HG02970 (cell line): ENCODE data around the gene ZNF764.

Experiments
- ATAC-seq: cut with Tn5 transposase; IDR thresholded peaks from one replicate; pipeline ENCODE4 v1.9.1; 2021; ENCODE audit warnings: mild to moderate bottlenecking, moderate library complexity, moderate number of reproducible peaks; ENCODE audit not compliant: unreplicated experiment, low FRiP score

Gene ZNF764

DNA sequence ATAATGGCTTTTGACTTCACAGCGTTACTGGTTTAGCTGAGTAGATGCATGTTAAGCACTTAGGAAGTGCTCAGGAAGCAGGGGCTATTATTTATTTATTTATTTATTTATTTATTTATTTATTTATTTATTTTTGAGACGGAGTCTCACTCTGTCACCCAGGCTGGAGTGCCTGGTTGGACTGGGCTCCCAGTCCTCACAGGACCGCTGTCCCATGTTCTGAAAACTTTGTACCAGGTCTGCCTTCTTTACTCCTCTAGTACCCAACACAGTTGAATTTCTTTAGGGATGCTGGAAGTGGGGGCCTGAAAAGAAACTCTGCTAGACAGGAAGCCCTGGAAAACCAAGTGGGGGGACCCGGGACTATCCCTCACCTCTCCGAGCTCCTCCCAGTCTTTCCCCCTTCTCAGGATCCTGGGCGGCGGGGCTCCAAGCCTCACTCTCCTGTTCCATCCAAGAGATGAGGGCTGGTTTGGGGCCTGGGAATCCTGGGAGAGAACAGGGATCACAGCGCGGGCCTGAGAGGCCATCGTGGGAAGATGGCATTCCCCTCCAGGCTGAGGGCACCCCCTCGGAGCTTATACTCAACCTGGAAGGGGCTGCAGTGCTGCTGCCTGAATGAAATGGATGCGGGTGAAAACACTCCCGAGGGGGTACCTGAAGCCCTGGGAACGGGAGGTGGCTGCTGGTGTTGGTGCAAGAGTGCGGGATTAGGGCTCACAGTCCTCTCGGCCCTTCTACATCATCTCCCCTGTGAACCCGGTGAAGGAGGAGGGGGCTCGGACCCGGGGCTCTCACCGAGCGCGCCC, 12.7 kb upstream of the ZNF764 start:
- no peak for ATAC-seq

DNA sequence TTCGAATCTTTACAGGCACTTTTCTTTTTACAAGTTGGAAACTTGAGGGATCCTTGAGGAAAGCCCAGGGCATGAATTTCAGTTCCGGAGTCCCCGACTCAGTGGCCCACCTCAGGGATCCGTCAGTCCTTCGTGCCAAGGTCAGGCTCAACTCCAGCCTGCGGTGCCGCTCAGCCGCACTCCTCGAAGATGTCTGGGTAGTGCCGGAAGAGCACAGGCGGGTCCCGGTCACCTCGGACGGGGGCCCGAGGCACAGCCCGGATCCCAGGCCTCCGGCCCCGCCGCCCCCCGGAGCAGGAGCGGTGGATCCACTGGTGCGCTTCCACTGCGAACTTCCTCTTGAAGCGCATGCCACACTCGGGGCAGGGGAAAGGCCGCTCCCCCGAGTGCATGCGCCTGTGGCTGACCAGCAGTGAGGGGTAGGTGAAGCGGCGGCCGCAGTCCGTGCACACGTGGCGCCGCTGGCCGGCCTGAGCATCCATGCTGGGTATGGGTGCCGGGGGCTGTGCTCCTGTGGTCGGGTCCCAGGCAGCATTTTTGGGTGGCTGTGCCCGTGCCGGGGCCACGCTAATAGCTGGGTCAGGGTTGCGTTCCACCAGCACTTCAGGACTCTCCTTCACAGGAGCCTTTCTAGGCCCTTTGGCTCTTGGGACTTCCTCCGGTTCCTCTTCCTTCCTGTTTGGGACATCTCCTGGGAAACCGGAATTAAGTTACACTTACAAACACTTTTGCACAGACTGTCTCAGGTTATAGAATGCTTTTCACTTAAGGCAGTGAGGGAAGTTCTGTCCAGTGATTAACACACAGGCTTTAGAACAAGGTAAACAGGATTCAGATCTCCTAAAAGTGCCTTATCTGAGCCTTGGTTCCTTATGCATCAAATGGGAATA, 11.8 kb upstream of the ZNF764 start:
- no peak for ATAC-seq

GRCh38 chr16:30569281-30569680, 11.1 kb upstream of the ZNF764 start:
- ATAC-seq, result no peak

DNA sequence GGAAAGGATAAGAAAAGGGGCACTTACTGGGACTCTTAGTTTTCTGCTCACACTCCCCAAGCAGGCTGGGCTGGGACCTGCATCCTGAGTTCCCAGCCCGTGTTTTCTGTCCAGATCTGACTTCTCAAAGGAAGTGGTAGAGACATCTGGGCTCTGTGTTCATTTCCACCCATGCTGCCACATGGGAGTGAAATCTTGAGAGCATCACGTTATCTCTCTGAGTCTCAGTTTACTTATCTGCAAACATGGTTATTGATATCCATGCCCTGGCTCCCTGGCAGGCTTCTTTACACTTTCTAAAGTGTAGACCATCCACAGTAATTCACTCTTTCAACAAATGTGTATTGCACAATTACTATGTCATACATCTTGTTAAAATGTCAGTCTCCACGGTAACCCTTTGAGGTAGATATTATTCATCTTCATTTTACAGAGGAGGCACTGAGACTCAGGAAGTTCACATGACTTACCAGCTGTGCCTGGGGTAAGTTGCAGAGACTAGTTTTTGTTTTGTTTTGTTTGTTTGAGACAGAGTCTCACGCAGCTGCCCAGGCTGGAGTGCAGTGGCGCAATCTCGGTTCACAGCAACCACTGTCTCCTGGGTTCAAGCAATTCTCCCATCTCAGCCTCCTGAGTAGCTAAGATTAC, 9.9 kb upstream of the ZNF764 start:
- ATAC-seq, result no peak

DNA sequence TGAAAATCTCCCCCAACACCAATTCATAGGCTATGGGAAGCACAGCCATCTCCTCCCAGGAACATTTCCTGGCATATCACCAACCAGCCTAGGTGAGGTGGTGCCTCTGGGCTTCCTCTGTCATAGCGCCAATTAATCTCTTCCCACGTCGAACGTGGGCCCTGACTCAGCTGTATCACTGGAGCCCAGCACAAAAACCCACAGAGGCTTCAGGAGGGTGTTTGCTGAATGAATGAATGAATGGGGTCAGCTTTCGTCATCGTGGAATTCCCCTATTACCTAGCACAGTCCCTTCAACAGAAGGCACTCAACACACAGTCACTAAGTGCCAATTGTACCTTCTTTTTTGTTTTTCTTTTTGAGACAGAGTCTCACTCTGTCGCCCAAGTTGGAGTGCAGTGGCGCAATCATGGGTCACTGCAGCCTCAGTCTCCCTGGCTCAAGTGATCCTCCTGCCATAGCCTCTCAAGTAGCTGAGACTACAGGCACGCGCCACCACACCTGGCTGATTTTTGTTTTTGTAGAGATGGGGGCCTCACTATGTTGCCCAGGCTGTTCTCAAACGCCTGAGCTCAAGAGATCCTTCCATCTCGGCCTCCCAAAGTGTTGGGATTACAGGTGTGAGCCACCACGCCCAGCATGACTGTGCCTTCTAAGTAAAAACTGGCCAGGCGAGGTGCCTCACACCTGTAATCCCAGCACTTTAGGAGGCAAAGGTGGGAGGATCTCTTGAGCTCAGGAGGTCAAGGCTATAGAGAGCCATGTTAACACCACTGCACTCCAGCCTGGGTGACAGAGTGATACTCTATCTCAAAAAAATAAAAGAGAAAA, 9.2 kb upstream of the ZNF764 start:
- no peak for ATAC-seq

GRCh38 chr16:30566531-30566930, 8.4 kb upstream of the ZNF764 start:
- no peak for ATAC-seq

GRCh38 chr16:30565984-30566383, 7.8 kb upstream of the ZNF764 start:
- ATAC-seq, result no peak

DNA sequence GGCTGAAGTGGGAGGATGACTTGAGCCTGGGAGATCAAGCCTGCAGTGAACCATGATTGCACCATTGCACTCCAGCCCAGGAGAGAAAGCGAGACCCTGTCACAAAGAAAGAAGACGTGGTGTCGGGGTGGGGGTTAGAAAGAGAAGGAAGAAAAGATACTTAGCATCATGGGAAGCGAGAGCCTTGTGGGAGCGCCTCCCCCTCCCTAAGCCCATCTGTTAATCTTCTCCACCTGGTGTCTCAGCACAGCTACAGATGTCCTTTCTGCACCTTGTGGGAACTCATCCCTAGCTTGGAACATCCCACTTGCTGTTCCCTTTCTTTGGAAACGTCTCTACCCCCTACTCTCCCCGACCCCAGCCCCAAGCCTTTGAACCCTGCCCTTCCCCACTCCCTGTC, 7.4 kb upstream of the ZNF764 start:
- ATAC-seq, result no peak

- no peak for ATAC-seq
Observed at GRCh38 chr16:30562021-30562420, 3.8 kb upstream of the ZNF764 start.

DNA sequence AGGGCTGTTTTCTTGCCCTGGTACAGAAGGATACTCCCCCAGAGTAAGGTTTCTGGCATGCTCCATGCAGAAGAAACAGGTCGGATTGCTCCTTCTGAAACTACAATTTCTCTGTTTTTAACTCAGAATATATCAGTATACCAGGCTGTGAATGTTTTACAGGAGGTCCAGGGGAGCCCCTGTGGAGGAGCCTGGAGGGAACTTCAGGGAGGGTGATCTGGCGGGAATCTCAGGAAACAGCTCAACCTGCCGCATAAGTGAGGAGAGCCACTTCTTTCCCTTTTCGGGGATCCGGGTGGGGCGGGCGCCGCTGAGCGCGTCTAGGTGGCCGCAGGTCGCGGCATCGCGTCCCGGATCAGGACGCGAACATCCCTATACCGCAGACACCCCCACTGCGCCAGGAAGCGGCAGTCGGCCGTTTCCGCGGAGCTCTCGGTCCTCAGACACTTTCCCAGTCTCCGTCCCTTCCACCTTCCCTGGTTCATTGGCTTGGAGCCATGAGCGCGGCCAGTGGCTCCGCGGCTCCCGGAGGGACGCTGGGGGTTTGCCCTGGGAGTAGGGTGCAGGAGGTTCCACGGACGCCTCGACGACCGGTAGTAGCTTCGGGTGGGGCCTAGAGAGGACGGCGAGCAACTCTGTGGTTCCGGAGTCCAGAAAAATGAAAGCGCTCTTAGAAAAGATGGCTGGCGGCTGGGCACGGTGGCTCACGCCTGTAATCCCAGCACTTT, 3.1 kb upstream of the ZNF764 start:
- no peak for ATAC-seq

DNA sequence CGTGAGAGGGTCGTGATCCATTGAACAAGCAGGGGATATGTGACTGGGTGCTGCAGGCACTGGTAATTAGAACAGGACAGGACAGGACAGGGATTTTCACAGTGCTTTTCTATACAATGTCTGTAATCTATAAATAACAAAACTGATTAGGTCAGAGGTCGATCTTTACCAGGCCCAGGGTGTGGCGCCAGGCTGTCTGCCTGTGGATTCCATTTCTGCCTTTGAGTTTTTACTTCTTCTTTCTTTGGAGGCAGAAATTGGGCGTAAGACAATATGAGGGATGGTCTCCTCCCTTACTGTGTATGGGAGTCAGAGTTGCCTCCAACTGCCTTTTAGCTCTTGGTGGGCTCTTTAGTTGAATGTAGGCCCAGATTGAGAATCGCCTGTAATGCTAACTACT, 1.5 kb upstream of the ZNF764 start:
- no peak for ATAC-seq

- no peak for ATAC-seq
Observed at GRCh38 chr16:30558789-30559377, 709 bp upstream of the ZNF764 start.

DNA sequence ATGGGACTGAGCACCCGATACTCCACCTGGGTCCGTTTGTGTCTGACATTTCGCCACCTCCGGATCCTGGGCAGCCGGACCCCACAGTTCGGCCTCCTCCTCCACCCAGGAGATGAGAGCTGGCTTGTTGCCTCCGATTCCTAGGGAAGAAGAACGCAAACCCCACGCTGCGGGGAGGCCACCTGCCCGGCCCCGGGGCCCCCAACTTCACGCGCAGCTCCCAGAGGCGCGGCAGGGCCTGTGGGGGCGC, 542 bp downstream of the ZNF764 start:
- no peak for ATAC-seq

DNA sequence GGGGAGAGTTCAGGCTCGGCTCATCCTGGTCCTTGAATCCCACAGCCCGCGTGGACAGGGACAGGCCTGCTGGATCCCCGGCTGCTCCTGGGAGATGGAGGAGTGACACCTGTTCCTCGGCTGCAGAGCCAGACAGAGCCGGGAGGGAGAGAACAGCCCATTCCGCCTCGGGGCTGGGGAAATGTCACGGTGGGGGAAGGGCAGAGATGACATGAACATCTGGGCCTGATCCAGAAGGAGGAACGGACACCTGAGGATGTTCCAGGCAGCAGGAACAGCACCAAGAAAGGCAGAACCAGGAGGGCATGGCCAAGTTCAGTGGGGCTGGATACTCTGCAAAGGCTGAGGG, 2.1 kb downstream of the ZNF764 start:
- no peak for ATAC-seq

DNA sequence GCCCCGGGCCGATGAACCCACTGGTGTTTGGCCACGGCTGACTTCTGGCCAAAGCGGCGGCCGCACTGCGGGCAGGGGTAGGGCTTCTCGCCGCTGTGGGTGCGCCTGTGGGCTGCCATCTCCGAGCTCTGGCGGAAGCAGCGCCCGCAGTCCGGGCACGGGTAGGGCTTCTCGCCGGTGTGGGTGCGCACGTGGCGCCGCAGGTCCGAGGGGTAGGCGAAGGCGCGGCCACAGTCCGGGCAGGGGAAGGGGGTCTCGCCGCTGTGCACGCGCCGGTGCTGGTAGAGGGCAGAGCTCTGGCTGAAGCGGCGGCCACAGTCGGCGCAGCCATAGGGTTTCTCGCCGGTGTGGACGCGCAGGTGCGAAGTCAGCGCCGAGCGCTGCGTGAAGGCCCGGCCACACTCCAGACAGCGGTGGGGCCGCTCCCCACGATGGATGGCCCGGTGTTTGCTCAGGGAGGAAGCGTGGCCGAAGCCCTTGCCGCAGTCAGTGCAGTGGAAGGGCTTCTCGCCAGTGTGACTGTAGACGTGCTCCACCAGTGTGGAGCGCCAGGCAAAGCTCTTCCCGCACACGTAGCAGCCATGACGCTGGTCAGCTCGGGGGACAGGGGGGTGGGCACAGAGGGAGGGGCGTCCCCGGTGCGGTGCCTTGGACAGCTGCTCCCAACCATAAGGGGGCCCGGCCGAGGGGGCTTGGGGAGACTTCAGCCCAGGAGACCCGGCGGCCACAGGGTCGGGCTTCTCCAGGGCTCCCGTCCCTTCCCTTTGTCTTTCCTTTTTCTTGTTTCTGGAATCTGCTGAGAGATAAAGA, 2.7 kb downstream of the ZNF764 start:
- no peak for ATAC-seq

- ATAC-seq, result no peak
Observed at GRCh38 chr16:30554557-30555314, 3.4 kb downstream of the ZNF764 start.

GRCh38 chr16:30553393-30553899, 4.7 kb downstream of the ZNF764 start:
- no peak for ATAC-seq

- ATAC-seq, result no peak
Observed at GRCh38 chr16:30552956-30553355, 5.2 kb downstream of the ZNF764 start.
